ENCODE data around the gene TSTD2.

The TSTD2 gene

DNA sequence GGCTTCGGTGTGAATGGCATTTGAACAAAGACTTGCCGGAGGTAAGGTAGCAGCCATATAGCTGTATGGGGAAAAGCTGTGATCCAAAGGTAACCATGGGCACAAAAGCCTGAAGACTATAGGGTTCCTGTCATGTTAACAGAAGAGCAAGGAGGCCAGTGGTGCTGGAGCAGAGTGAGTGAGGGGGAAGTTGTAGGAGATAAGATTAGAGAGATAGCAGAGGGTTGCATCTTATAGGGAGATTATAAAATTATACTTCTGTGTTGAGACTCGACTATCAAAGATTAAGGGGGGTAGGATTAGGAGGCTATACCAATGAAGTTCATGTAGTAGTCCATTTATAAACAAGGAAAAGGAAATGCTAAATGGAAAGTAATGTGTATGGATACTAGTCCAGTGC lies 3.7 kb upstream of the TSTD2 start:
- TF ChIP-seq, protein P1, sequence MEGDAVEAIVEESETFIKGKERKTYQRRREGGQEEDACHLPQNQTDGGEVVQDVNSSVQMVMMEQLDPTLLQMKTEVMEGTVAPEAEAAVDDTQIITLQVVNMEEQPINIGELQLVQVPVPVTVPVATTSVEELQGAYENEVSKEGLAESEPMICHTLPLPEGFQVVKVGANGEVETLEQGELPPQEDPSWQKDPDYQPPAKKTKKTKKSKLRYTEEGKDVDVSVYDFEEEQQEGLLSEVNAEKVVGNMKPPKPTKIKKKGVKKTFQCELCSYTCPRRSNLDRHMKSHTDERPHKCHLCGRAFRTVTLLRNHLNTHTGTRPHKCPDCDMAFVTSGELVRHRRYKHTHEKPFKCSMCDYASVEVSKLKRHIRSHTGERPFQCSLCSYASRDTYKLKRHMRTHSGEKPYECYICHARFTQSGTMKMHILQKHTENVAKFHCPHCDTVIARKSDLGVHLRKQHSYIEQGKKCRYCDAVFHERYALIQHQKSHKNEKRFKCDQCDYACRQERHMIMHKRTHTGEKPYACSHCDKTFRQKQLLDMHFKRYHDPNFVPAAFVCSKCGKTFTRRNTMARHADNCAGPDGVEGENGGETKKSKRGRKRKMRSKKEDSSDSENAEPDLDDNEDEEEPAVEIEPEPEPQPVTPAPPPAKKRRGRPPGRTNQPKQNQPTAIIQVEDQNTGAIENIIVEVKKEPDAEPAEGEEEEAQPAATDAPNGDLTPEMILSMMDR (conservative IDR thresholded peaks at IDR 0.05; ENCODE audit: low read depth): no peak
- ChIA-PET POLR2A (ENCODE audit: low non-redundant PET) (no interaction called here), CTCF (interaction anchor here (0.9 kb wide), 1 partner anchor 68 kb away, joined by 3 read pairs; no protein-coding TSS in a partner anchor)
- no peak for DNase-seq (ENCODE audit: low spot score)
- H3K27ac ChIP-seq: no peak overlapping the region

DNA sequence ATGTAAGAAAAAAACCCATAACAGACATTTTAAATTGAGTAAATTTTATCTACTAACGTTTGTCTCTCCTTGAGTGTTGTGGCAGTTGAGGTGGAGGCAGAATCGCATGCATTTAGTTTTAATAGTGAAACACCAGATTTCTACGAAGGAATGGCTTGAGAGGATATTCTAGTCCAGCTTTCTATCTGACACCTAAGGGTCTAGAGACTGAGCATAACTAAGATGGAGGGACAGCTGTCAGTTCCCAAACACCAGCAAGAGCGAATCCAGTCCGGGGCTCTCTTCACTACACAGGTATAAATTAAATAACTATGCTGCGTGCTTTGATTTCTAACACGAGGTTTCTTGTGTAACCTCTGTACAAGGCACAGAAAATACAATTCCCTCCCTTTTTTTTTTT lies 1.9 kb upstream of the TSTD2 start:
- peak overlapping the region; percentile 24 for H3K27ac ChIP-seq
- DNase-seq (ENCODE audit: low spot score): no peak
- POLR2A ChIA-PET (ENCODE audit: low non-redundant PET): no interaction called here
- TF ChIP-seq, protein P1 (conservative IDR thresholded peaks at IDR 0.05; ENCODE audit: low read depth): no peak
- CTCF ChIA-PET: no interaction called here

DNA sequence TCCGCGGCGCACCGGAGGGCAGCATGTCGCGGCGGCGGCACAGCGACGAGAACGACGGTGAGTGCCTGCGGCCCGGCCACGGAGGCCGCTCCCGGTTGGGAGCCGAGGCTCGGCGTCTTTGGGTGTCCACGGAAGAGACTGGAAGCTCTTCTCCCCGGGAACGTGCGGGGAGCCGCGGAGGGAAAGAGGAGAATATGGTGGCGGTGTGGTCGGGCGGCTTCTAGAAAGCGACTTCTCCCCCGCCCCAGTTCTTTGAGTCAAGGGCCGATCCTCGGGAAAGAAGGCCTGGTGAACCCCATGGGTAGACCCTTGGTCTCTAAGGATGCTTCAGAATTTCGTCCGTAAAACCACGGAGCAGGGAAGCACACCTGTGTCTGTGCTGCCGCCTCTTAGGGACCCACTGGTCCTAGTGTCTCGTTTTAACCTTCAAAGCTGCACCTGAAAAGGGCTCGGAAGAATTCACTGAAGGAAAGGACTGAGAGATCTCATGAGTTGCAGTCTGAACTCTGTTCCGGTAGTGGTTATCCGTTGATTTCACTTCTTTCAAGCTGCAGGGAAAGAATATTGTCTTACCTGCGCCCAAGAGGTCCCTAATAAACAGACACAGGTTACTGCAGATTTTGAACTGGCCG lies 807 bp upstream of the TSTD2 start:
- H3K27ac ChIP-seq: peak overlapping the region; percentile 100

DNA sequence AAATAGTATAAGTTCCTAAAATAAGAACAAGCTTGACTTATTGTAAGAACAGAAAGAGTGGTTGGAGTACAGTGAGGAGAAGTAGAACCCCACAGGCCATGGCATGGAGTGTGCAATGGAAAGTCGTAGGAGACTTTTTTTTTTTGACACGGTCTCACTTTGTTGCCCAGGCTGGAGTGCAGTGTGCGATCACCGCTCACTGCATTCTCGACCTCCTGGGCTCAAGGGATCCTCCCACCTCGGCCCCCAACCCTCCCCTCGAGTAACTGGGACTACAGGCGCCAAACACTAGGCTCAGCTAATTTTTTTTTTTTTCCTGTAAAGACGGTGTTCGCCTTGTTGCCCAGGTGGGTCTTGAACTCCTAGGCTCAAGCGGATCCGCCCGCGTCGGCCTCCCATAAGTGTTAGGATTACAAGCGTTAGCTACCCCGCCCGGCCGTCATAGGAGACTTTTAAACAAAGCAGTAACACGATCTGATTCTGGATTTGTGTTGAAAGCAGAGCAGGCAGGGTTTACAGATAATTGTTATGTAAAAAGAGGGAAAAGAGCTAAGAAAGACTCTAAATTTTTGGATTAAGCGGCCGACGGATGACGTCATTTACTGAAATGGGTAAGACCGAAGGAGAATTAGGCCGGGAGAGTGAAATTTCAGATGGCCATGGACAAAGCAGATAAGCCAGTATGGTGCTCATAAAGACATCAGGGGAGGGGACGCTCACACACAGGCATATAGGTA lies 752 bp downstream of the TSTD2 start:
- DNase-seq (ENCODE audit: low spot score): no peak
- CTCF ChIA-PET: interaction anchor here (0.6 to 1.3 kb wide), 4 partner anchors 8 to 79 kb away, joined by 3 to 5 read pairs (median 4); no protein-coding TSS in a partner anchor
- POLR2A ChIA-PET (ENCODE audit: low non-redundant PET): interaction anchor here (1.5 to 2.0 kb wide), 2 partner anchors 9 to 13 kb away, joined by 4 to 7 read pairs; no protein-coding TSS in a partner anchor
- TF ChIP-seq, protein P1 (conservative IDR thresholded peaks at IDR 0.05; ENCODE audit: low read depth): no peak
- H3K27ac ChIP-seq: peak overlapping the region; percentile 100

More for the DNA sequence above, 807 bp upstream of the TSTD2 start:
- POLR2A ChIA-PET (ENCODE audit: low non-redundant PET): interaction anchor here (0.6 to 2.0 kb wide), 4 partner anchors 11 to 86 kb away, joined by 3 to 7 read pairs (median 3); no protein-coding TSS in a partner anchor
- CTCF ChIA-PET: interaction anchor here (0.7 to 1.3 kb wide), 3 partner anchors 18 to 346 kb away, joined by 5 to 7 read pairs (median 5); no protein-coding TSS in a partner anchor
- DNase-seq (ENCODE audit: low spot score): peak; percentile 15
- TF ChIP-seq, protein P1 (conservative IDR thresholded peaks at IDR 0.05; ENCODE audit: low read depth): no peak

DNA sequence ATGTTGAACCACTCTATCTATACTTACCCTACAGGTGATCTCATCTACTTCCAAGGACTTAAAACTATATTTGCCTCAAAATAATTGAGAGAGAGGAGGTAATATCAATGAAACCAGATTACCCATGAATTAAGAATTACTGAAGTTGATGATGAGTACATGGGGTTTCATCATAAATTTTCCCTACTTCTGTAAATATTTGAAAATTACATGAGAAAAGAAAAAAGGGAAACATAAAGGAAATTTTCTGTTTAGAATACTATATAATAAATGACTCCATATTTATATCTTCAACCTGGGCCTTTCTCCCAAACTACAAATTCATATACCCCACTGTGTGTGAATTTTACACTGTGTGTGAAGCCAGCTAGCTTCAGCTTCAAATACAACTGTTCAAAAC lies 2.6 kb downstream of the TSTD2 start:
- ChIA-PET CTCF (interaction anchor here (0.6 kb wide), 1 partner anchor 48 kb away, joined by 4 read pairs; no protein-coding TSS in a partner anchor), POLR2A (ENCODE audit: low non-redundant PET) (no interaction called here)
- no peak for DNase-seq (ENCODE audit: low spot score)
- TF ChIP-seq, protein P1 (conservative IDR thresholded peaks at IDR 0.05; ENCODE audit: low read depth): no peak
- H3K27ac ChIP-seq: no peak overlapping the region

DNA sequence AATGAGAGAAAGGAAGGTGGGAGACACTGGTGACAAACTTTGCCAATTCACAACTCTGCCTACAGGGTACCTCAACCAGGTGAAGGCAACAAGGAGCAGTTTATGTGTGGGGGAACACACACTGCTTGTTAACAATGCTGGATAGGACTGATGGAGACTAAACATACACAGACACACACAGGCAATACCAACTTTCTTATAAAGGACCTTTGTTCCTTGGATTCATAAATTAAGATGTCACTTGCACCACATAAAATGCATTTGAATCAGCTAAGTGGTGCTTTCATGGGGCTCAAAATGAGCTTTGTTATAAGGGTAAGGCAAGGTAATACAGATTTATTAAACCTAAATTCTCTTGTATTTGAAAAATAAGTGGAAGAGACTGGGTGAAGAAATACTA lies 4.0 kb downstream of the TSTD2 start:
- DNase-seq (ENCODE audit: low spot score): no peak
- no peak overlapping the region for H3K27ac ChIP-seq
- POLR2A ChIA-PET (ENCODE audit: low non-redundant PET): no interaction called here
- TF ChIP-seq, protein P1 (conservative IDR thresholded peaks at IDR 0.05; ENCODE audit: low read depth): no peak
- CTCF ChIA-PET: interaction anchor here (0.9 kb wide), 1 partner anchor 13 kb away, joined by 4 read pairs; no protein-coding TSS in a partner anchor

Data from RWPE1 (cell line).